Measurements from ENCODE around the gene HEG1.
"Not testable (repeated sequence)": the region's sequence is repeated elsewhere in the genome, so short reads cannot be mapped to it uniquely, and the experiment has no call there.

HEG1 gene

DNA sequence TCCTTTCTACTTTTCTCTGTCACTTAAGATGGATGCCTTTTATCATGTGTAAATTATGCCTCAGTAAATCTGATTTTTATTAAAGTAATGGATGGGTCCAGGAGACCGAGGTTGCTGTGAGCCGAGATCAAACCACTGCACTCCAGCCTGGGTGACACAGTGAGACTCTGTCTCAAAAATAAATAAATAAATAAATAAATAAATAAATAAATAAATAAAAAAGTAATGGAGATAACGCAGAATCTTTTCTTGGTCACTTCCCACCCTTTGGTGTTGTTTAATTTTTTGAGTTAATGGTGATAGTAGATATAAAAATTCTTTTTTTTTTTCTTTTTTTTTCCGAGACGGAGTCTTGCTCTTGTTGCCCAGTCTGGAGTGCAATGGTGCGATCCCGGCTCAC lies 77.2 kb downstream of the HEG1 start:
- DNase-seq: no peak

- DNase-seq: no peak
Observed at GRCh38 chr3:124976383-124976782, 79.4 kb downstream of the HEG1 start.

GRCh38 chr3:124974691-124975090 lies 81.1 kb downstream of the HEG1 start:
- DNase-seq: no peak

DNA sequence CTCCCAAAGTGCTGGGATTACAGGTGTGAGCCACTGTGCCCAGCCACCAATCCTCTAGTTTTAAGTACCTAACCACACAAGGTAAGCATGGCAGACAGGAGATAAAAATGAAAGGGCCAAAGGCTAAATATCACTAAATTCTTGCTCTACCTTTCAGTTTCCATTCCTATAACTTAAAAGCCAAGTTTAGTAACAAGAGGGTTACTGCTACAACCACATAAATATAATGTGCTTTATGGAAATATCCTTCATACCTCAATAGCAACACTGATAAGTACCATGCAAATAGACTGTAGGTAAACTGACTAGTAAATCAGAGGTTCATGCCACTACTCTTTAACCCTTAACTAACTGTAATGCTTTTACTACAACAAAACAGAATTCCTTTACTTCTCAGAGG lies 82.5 kb downstream of the HEG1 start:
- no peak for DNase-seq

DNA sequence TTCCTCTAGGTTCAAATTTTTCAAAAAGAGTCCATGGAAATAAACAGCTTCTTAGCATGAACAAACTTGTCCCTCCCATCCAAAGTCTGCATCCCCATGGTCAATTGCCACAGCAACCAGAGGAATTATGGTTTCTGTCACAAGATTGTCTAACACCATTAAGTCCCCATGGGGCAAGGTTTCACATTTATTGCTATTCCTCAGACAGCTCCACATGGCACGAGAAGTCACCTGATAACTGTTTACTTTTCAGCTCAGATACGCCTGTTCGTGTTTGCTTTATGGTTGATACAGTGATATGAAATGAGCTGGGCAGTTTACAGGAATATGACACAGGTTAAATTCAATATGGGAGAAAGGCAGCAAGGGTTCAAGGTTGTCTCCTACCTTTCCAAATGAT lies 83.3 kb downstream of the HEG1 start:
- no peak for DNase-seq

GRCh38 chr3:124969963-124970722 lies 85.7 kb downstream of the HEG1 start:
- no peak for DNase-seq

- DNase-seq: no peak
Observed at GRCh38 chr3:124969190-124969589, 86.6 kb downstream of the HEG1 start.

GRCh38 chr3:124967964-124968363 lies 87.8 kb downstream of the HEG1 start:
- DNase-seq: no peak

DNA sequence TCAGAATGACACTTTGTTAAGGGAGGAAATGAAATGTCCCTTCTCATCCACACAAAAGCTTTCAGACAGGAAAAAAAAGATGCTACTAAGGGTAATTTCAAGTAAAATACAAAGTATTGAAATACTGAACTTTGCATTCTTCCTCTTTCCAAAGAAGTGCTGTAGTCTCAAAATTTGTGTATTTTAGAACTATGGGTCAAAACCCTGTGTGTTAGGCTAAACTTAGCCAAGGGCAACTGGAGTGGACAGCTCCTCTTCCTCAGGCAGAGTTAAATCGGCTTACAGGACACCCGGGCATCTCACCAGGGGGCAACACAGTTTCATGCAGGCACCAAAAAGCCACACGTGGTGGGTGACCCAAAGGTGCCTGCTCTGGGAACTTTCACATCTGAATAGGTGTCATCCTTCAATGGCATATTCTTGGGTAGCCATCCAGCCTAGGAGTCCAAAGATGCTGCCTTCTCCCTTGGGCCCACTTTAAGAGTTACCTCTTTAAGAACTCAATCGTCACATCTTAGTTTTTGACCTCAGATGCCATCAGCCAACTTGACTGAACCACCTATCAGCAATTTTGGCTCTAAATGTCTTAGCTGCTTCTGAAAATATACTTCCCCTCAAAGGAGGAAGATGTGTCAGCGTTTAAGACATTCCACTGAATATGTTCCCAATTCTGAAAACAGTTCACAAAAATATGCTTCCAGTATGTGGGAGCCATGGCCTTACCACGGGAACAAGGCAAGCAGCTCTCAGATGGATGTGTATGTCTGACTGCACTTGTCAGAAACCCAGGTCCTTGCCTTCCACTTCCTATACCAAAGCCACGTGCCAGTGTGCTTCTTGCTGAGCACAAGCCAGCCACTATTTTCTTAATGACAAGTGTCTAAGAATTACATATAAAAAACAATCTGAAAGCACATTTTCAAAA lies 89.0 kb downstream of the HEG1 start:
- DNase-seq: no peak

DNA sequence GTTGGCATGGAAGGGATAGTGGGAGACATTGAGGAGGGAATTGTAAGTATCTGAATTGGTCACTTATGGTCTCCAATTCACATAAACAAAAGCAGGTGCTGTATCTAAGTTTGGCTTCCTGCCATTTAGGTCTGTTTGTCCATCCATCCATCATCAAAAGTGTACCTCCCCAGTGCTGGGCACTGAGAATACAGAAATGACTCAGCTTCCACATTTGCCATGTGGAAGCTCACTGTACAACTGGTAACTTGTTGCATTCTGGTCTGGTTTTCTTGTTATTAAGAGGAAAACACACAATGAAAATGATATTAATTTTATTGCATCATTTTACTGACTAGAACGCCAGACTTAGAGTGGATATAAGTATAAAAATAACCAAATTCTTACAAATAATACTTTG lies 90.4 kb downstream of the HEG1 start:
- DNase-seq: no peak

GRCh38 chr3:124964387-124964786 lies 91.4 kb downstream of the HEG1 start:
- DNase-seq: no peak

DNA sequence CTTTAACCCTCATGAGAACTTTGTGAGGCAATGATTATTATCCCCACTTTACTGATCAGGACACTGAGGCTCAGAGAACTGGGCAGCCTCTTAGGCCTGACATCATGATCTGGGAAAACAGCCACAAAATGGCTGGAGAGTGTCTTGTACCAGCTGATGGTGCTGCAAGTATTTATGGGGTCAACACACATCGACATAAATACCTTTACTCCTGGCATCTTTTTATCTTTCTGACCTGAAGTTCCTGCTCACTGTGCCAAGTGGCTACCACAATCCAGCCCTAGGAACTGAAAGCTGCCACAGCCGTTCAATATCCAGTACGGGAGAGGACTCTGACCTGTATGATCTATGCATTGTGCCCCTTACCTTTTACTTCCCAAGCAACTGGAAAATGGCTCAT lies 92.0 kb downstream of the HEG1 start:
- DNase-seq: no peak

GRCh38 chr3:124962403-124962940 lies 93.3 kb downstream of the HEG1 start:
- no peak for DNase-seq

DNA sequence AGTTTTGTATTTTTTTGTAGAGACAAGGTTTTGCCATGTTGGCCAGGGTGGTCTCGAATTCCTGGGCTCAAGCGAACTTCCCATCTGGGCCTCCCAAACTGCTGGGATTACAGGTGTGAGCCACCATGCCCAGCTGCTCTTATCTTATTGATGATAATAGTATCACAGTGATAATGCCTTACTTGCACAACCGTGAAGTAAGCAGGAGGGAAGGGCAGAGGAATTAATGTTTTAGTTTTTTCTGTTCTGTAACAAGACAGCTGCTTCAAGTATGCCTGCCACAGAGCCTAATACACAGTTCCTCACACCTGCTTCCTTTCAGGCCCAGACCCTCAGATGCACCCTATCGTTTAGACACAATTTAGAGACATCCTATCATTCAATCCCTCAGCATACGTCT lies 95.1 kb downstream of the HEG1 start:
- DNase-seq: no peak

DNA sequence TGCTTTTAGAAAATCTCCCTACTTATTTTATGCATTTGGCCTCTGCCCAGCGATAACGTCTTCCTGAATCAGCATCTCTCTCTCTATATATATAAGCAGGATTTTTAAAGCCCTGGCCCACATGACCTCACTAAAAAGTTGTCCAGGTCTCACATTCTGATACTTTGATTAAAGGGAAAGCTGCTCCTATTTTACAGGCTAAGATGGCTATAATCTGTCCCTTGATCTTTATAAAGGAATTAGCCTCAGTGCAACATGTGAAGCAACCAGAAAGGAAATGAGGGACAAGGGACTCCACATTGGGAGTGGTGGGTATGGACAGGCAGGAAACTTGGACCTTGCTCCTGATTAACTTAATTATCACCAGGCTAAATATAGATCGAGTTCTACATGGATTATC lies 95.7 kb downstream of the HEG1 start:
- DNase-seq: no peak

- DNase-seq: not testable (repeated sequence)
Observed at GRCh38 chr3:124957951-124958350, 97.8 kb downstream of the HEG1 start.

DNA sequence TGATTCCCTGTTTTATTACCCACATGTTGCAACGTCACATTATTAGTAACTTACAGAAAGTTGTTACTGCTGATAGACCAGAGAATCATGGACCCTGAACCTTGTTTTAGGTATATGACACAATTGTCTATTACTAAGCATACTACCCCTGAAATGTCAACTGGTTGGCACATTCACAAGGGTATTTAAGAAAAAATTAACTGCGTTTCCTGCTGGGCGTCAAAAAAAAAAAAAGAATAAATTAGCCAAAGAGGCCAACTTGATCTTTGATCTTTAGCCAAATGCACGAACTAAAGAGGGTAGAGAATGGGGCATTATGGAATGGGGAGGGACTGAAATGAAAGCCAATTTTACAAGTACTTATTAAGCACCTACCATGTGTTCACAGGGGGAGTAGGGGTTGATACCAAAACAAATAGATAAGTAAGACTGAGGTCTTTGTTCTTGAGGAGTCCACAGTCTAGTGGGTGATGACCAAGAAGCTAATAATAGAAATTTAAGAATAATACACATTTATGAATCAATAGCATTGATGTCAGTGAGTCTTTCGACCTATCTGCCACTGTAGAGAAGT lies 103.4 kb downstream of the HEG1 start:
- DNase-seq: no peak

DNA sequence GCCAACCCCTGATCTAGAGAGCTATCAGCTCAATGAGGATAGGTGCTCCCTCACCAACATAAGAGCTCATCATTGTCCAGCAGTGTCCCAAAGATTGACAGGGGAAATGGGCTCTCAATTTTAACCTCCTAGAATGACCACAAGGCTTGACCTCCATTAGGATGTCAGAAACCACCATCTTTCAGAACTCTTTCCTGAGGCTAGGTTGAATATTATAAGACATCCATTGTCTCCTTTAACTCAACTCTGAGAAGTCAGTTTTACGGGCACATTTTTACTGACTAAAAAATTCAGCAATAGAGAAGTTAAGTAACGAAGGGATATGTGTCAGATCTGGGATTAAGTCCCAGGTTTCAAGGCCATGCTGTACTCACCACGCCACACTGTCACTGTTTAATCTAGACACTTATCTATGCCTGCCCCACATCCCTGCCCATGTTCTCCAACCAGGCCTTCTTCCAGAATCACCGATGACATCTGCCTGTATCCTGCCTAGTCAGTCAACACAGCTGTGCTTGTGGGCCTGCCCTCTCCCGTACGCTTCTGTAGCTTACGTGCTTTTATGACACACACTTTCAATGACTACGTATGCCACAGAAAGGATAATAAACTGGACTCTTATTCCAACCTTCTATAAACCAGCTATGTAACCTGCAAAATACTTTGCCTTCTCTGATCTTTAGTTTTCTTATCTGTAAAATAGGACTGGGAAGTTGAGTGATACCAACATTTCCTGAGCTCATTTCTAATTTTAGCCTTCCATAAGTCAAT lies 104.1 kb downstream of the HEG1 start:
- DNase-seq: no peak

GRCh38 chr3:124950026-124950425 lies 105.8 kb downstream of the HEG1 start:
- DNase-seq: no peak

GRCh38 chr3:124942613-124943012 lies 113.2 kb downstream of the HEG1 start:
- no peak for DNase-seq

- no peak for DNase-seq
Observed at GRCh38 chr3:124941771-124942170, 114.0 kb downstream of the HEG1 start.

DNA sequence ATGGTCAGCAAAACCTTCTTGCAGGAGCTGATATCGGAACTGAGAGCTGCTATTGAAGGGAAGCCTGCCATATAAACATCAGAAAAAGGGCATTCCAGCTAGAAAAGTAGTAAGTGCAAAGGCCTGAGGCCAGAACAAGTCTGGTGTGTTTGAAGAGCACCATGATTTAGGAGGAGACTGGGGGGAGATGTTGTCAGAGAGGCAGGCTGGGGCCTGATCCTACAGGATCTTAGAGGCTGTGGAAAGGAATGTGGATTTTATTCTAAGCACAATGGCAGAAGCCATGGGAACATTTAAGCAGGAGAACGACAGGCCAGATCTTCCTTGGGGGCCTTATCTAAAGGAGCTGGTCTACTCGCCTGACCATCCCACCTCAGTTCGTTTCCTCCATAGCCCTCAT lies 116.1 kb downstream of the HEG1 start:
- DNase-seq: no peak

DNA sequence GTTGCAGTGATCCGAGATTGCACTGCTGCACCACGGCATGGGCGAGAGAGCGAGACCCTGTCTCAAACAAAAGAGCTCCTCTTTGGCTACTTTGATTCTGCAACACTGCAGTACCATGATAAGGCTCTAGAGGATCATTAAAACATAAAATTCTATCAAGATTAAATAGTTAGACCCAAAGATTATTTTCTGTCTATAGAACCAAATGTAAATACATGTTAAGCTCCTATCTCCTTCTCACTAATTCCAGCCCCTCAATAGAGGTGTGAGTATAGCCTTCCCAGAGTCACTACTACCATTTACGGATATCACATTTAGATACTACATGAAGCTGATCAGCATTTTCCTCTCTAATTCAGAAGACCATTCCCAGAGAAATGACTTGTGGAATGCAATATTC lies 116.9 kb downstream of the HEG1 start:
- no peak for DNase-seq

All from NCI-H1048 (cell line).